Right atrium auricular region (tissue), 2 donors: Measurements from ENCODE around the gene TWF2. TPM values are rescaled to one million over a fixed set of nuclear protein-coding genes. Genes with fewer than 3 reads are reported as not detected.

Experiments
- DNase-seq: peaks from one replicate; pipeline ENCODE4 v3.0.0-alpha.2; 2019; ENCODE audit warnings: low spot score
- H3K27ac ChIP-seq, 2 donors: fragments of 200-600 bp; sonication (generic); 1 replicate in 1 of 2; 2 replicates in 1 of 2; pipeline ENCODE4 v1.5.1; 2016 to 2019
- H3K27me3 ChIP-seq, 2 donors: fragments of 200-600 bp; sonication (generic); one replicate each; pipeline versions ENCODE4 v1.5.1 to v1.6.0; 2017 to 2019
- H3K36me3 ChIP-seq: fragments of 200-600 bp; sonication (generic); one replicate; pipeline ENCODE4 v1.5.1; 2016
- H3K4me1 ChIP-seq, 2 donors: fragments of 200-600 bp; sonication (generic); one replicate each; pipeline versions ENCODE4 v1.5.1 to v1.6.0; 2017 to 2019
- H3K4me3 ChIP-seq, 2 donors: fragments of 200-600 bp; sonication (generic); 1 replicate in 1 of 2; 2 replicates in 1 of 2; pipeline ENCODE4 v1.5.1; 2017 to 2019; ENCODE audit warnings: mild to moderate bottlenecking in 1 of 2, moderate library complexity in 1 of 2
- H3K9me3 ChIP-seq, 2 donors: fragments of 200-600 bp; sonication (generic); one replicate each; pipeline ENCODE4 v1.5.1; 2019
- total RNA-seq, 2 donors: library from RNA; depleted of rRNA; stranded (reverse); fragments of >200 nt; gene quantifications; one replicate each; pipeline ENCODE4 v1.1.0, GENCODE V29; 2016
- TF ChIP-seq, protein P1 (sequence below), 2 donors: fragments of 200-600 bp; sonication (generic); IDR thresholded peaks; one replicate each; pipeline ENCODE4 v1.5.1; 2019; ENCODE audit warnings: antibody characterized with exemption in 2 of 2

Gene TWF2
- total RNA-seq, 2 donors from 2014 or later, result 54.4 to 58.6 TPM

DNA sequence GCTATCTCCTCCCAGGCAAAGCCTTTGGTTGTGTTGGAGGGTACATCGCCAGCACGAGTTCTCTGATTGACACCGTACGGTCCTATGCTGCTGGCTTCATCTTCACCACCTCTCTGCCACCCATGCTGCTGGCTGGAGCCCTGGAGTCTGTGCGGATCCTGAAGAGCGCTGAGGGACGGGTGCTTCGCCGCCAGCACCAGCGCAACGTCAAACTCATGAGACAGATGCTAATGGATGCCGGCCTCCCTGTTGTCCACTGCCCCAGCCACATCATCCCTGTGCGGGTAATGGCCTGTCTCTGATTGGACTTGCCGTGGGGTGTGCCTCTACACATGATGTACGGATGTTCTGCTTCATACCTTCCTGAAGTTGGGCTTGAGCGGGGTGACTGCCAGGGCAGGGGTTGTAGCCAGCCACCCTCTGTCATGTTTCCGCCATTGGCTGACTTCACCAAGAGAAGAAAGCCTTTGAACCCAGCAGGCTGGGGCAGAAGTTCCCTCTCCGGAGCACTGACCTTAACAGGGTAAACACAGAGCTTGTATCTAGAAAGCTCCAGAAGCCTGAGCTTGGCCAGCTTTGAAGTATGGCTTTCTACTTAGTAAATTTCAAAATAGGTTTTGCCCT, 27.6 kb downstream of the TWF2 start:
- TF ChIP-seq, protein P1, sequence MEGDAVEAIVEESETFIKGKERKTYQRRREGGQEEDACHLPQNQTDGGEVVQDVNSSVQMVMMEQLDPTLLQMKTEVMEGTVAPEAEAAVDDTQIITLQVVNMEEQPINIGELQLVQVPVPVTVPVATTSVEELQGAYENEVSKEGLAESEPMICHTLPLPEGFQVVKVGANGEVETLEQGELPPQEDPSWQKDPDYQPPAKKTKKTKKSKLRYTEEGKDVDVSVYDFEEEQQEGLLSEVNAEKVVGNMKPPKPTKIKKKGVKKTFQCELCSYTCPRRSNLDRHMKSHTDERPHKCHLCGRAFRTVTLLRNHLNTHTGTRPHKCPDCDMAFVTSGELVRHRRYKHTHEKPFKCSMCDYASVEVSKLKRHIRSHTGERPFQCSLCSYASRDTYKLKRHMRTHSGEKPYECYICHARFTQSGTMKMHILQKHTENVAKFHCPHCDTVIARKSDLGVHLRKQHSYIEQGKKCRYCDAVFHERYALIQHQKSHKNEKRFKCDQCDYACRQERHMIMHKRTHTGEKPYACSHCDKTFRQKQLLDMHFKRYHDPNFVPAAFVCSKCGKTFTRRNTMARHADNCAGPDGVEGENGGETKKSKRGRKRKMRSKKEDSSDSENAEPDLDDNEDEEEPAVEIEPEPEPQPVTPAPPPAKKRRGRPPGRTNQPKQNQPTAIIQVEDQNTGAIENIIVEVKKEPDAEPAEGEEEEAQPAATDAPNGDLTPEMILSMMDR (IDR thresholded peaks at IDR 0.05), result no peak
- Histone ChIP-seq H3K4me3 (no peak overlapping the region), H3K4me1 (peaks cover 0 to 10% of the 10 kb centered on the region in 2 donors), H3K27ac (no peak overlapping the region), H3K36me3 (peaks cover 96% of the 10 kb centered on the region), H3K27me3 (no peaks in the 10 kb centered on the region), H3K9me3 (no peaks in the 10 kb centered on the region)
- no peak for DNase-seq

DNA sequence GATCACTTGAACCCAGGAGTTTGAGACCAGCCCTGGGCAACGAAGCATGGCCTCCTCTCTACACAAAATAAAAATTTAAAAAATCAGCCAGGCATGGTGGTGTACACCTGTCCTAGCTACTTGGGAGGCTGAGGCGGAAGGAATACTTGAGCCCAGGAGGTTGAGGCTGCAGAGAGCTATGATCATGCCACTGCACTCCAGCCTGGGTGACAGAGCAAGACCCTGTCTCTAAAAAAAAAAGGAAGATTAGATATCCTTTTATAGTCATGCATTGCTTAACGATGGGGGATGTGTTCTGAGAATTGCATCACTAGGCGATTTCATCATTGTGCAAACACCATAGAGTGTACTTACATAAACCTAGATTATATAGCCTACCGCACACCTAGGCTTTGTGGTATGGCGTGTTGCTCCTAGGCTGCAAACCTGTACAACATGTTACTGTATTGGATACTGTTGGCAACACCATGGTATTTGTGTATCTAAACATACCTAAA, 28.4 kb downstream of the TWF2 start:
- TF ChIP-seq, protein P1 (IDR thresholded peaks at IDR 0.05), result no peak
- Histone ChIP-seq H3K27me3 (no peaks in the 10 kb centered on the region), H3K36me3 (peaks cover 100% of the 10 kb centered on the region), H3K4me3 (no peak overlapping the region), H3K27ac (no peak overlapping the region), H3K9me3 (no peaks in the 10 kb centered on the region), H3K4me1 (peaks cover 0 to 2% of the 10 kb centered on the region in 2 donors)
- DNase-seq, result no peak

DNA sequence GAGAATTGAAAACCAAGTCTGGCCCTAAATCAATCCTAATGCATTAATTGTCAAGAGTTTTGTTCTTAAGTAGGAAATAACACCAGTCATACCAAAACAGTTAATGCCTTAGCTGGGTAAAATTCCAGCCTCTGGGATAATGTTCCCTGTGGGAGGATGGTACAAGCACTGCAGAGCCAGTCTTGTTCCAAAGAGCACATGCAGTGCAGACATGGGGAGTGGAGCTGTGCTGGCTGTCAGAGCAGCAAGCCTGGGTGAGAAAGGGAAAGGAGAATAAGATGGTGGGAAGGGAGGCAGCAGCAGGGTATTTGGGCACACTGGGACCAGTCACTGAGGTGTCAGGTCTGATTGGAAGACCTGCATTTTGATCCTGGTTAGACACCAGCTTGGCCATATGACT, 28.9 kb downstream of the TWF2 start:
- Histone ChIP-seq H3K36me3 (peaks cover 100% of the 10 kb centered on the region), H3K27me3 (no peaks in the 10 kb centered on the region), H3K9me3 (no peaks in the 10 kb centered on the region), H3K4me3 (no peak overlapping the region), H3K27ac (no peak overlapping the region), H3K4me1 (no peaks in the 10 kb centered on the region)
- DNase-seq, result no peak
- TF ChIP-seq, protein P1 (IDR thresholded peaks at IDR 0.05), result no peak

DNA sequence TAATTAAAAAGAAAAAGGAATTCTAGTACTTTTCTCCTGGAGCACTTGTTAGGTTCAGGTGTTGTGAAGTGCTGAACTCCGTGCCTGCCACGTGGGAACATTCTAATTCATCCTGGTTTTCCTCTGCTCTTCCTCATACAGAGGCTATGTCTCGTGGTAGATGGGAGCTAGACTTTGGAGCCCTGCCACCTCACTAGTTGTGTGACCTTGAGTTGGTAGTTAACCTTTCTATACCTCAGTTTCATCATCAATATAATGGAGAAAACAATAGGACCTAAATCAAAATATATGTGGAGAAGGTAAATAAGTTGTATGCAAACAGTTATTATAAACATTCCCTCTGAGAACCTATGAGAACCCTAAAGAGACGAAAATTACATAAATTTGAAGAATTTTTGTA, 30.4 kb downstream of the TWF2 start:
- H3K36me3 ChIP-seq, result peaks cover 100% of the 10 kb centered on the region
- H3K27ac ChIP-seq, result no peak overlapping the region
- no peak for DNase-seq
- no peaks in the 10 kb centered on the region for H3K27me3 ChIP-seq
- H3K9me3 ChIP-seq, result no peaks in the 10 kb centered on the region
- no peaks in the 10 kb centered on the region for H3K4me1 ChIP-seq
- TF ChIP-seq, protein P1 (IDR thresholded peaks at IDR 0.05), result no peak
- no peak overlapping the region for H3K4me3 ChIP-seq

DNA sequence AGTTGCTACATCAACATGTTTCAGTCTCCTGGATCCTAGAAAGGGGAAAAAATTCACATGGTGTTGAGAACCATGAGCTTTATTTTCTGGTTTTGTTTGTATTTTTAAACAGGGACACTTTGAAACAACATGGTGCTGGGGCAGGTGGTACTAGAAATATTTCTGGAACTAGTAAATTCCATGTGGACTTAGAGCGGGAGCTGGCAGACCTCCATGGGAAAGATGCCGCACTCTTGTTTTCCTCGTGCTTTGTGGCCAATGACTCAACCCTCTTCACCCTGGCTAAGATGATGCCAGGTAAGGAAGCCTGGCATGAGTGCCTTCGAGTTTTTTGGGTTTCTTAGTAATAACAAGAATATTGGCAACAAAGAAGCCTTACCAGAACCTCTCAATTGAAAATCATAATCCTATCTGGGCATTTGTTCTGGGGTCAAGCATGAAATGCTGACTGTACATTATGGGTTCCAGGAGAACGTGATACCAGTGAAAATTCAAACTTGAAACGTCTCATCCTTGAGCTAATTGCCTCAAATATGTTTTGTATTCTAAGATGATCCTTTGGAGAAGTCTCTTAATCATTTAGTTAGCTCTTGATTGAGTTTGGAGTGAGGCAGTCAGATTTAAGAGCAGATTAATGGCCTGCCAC, 33.1 kb downstream of the TWF2 start:
- H3K27ac ChIP-seq, result no peak overlapping the region
- TF ChIP-seq, protein P1 (IDR thresholded peaks at IDR 0.05), result no peak
- no peak for DNase-seq

More for the DNA sequence above, 33.1 kb downstream of the TWF2 start:
- Histone ChIP-seq H3K4me1 (peaks cover 0 to 22% of the 10 kb centered on the region in 2 donors), H3K36me3 (peaks cover 98% of the 10 kb centered on the region), H3K9me3 (no peaks in the 10 kb centered on the region), H3K27me3 (no peaks in the 10 kb centered on the region), H3K4me3 (no peak overlapping the region)
